ENCODE results near the gene WDR86.
A peak's percentile ranks its signal among the peaks of the same experiment; 100 is the strongest.

The WDR86 gene

GRCh38 chr7:151381348-151382078, 28.3 kb downstream of the WDR86 start:
- no peak for TF ChIP-seq GLIS3 (CRISPR knock-in tag; IDR thresholded peaks at IDR 0.05)
- TF ChIP-seq RARB (CRISPR knock-in tag; IDR thresholded peaks at IDR 0.05) = no peak
- TF ChIP-seq ZNF70 (CRISPR knock-in tag; IDR thresholded peaks at IDR 0.05) = no peak
- TF ChIP-seq PATZ1 (CRISPR knock-in tag; IDR thresholded peaks at IDR 0.05; ENCODE audit: borderline replicate concordance) = no peak
- TF ChIP-seq ISL1 (CRISPR knock-in tag; IDR thresholded peaks at IDR 0.05) = no peak
- TF ChIP-seq ZNF565 (CRISPR knock-in tag; conservative IDR thresholded peaks at IDR 0.05; ENCODE audit: low read depth) = no peak
- TF ChIP-seq CSRNP3 (CRISPR knock-in tag; IDR thresholded peaks at IDR 0.05) = no peak
- no peak for TF ChIP-seq POU6F1 (CRISPR knock-in tag; IDR thresholded peaks at IDR 0.05; ENCODE audit: borderline replicate concordance, low read depth)
- no peak for TF ChIP-seq OSR1 (CRISPR knock-in tag; IDR thresholded peaks at IDR 0.05)
- no peak for TF ChIP-seq TSHZ2 (CRISPR knock-in tag; IDR thresholded peaks at IDR 0.05)
- TF ChIP-seq SNAI2 (CRISPR knock-in tag; IDR thresholded peaks at IDR 0.05) = no peak
- TF ChIP-seq BACH2 (CRISPR knock-in tag; IDR thresholded peaks at IDR 0.05; ENCODE audit: borderline replicate concordance) = no peak
- TF ChIP-seq ZFP30 (CRISPR knock-in tag; IDR thresholded peaks at IDR 0.05) = no peak
- no peak for TF ChIP-seq ESRRG (CRISPR knock-in tag; IDR thresholded peaks at IDR 0.05)
- no peak for TF ChIP-seq TOX (CRISPR knock-in tag; IDR thresholded peaks at IDR 0.05; ENCODE audit: borderline replicate concordance)
- ATAC-seq = no peak

DNA sequence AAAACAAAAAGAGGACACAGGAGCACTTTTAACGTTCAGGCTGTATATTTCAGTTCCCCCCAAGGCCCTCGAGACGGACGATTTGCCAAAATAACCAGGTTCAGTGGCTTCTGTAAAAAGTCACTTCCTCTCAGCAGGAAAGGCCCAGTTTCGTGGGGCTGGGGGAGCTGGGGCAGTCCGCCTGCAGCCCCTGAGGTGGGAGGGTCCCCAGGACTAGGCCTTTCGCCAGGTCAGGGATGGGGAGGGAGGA, 28.8 kb downstream of the WDR86 start:
- TF ChIP-seq ZC3H10 (CRISPR knock-in tag; IDR thresholded peaks at IDR 0.05) (no peak), ZFP3 (CRISPR knock-in tag; IDR thresholded peaks at IDR 0.05) (no peak), PPARA (CRISPR knock-in tag; IDR thresholded peaks at IDR 0.05; ENCODE audit: borderline replicate concordance) (no peak)
- no peak for ATAC-seq

- no peak for ATAC-seq
- TF ChIP-seq ZNF70 (CRISPR knock-in tag; IDR thresholded peaks at IDR 0.05) (no peak), ZFP30 (CRISPR knock-in tag; IDR thresholded peaks at IDR 0.05) (no peak), ARNTL (CRISPR knock-in tag; IDR thresholded peaks at IDR 0.05; ENCODE audit: borderline replicate concordance, low read depth) (no peak)
Observed at GRCh38 chr7:151380199-151381097, 29.4 kb downstream of the WDR86 start.

DNA sequence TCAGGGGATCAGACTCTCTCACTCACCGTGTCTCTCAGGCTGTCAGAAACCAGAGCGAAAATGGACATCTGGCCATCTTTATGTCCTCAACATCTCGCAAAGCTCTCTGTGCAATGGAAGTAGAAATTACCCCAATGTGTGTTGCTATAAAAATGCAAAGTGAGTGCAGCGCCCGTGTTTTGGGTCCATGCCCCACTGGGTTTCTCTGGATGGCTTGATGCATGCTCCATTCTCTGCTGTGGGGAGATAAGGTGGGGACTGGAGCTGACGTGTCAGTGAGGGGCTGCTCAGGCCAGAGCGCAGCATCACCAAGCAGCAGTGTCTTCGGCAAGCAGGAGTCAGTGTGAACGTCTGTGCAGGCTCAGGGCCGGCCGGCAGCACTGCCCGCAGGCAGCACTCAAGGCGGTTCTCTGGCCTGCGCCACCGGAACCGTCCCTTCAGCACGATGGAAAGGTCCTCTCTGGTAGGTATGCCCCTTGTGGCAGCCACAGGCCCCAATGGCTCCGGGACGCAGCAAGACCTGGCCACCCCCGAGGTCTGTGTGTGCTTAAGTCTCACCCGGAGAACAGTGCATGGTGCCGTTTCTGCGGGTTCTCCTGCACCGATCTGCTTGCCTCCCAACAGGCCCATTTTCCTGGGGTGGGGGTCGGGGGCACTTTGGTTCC, 30.2 kb downstream of the WDR86 start:
- TF ChIP-seq ESRRG (CRISPR knock-in tag; IDR thresholded peaks at IDR 0.05) = no peak
- TF ChIP-seq CREB5 (CRISPR knock-in tag; IDR thresholded peaks at IDR 0.05; ENCODE audit: low read depth) = no peak
- no peak for TF ChIP-seq TCF4 (CRISPR knock-in tag; IDR thresholded peaks at IDR 0.05; ENCODE audit: borderline replicate concordance)
- peak; percentile 14 for ATAC-seq

Data from SK-N-SH treated with all-trans-retinoic acid at 6 μM for 48 hours (cell line).